H1 (cell line): Measurements from ENCODE around the gene ANKIB1. TPM values are rescaled to one million over a fixed set of nuclear protein-coding genes. Genes with fewer than 3 reads are reported as not detected.

Experiments used
- CTCF ChIA-PET: fragments of 300-600 bp; sonication (Branson Sonifier 250); formaldehyde crosslinking; loops from one replicate; lab custom pipeline; 2021; ENCODE audit not compliant: partially characterized antibody; lab: Charles Lee
- POLR2A ChIA-PET: fragments of 300-600 bp; sonication (Branson Sonifier 250); formaldehyde crosslinking; loops from one replicate; lab custom pipeline; 2021; ENCODE audit warnings: inconsistent platforms; ENCODE audit not compliant: partially characterized antibody; lab: Charles Lee
- DNase-seq, 2 experiments: peaks; one replicate each; pipeline versions ENCODE4 v3.0.0 to v3.0.0-alpha.2; 2010 to 2022; ENCODE audit warnings: low spot score in 2 of 2, low read depth in 1 of 2, mixed read lengths in 1 of 2
- FAIRE-seq: peaks from 2 replicates; lab custom pipeline; 2011; peaks lifted over from hg19 to GRCh38; lab: Jason Lieb, UNC
- H2AFZ ChIP-seq: 2 replicates; pipeline ENCODE4 v1.8.1; 2012; ENCODE audit warnings: low read length, inconsistent platforms
- H2AK5ac ChIP-seq: 2 replicates; pipeline ENCODE4 v1.6.1; 2013; ENCODE audit warnings: low read depth, low read length
- H2BK120ac ChIP-seq: replicated peaks from 2 replicates; pipeline ENCODE3; 2013; ENCODE audit warnings: low read depth, low read length, inconsistent platforms
- H2BK12ac ChIP-seq: 2 replicates; pipeline ENCODE4 v1.6.1; 2013; ENCODE audit warnings: low read depth, low read length
- H2BK15ac ChIP-seq: 2 replicates; pipeline ENCODE4 v1.6.1; 2013; ENCODE audit warnings: low read length
- H2BK20ac ChIP-seq: 2 replicates; pipeline ENCODE4 v1.6.1; 2013; ENCODE audit warnings: low read length
- H2BK5ac ChIP-seq: 2 replicates; pipeline ENCODE4 v1.6.1; 2013; ENCODE audit warnings: low read depth, low read length
- H3K14ac ChIP-seq: 2 replicates; pipeline ENCODE4 v1.6.1; 2013; ENCODE audit warnings: inconsistent platforms; ENCODE audit not compliant: insufficient read length
- H3K18ac ChIP-seq: 2 replicates; pipeline ENCODE4 v1.6.1; 2013; ENCODE audit warnings: low read length; ENCODE audit errors: extremely low read depth
- H3K23ac ChIP-seq: 2 replicates; pipeline ENCODE4 v1.6.1; 2013; ENCODE audit warnings: inconsistent platforms; ENCODE audit not compliant: insufficient read length
- H3K23me2 ChIP-seq: 2 replicates; pipeline ENCODE4 v1.6.1; 2013; ENCODE audit warnings: low read depth, low read length
- H3K27ac ChIP-seq: 2 replicates; pipeline ENCODE4 v1.6.1; 2011; ENCODE audit warnings: low read depth, low read length, inconsistent platforms
- H3K27me3 ChIP-seq, 4 experiments: replicated peaks in 1 of 4; 1 replicate in 1 of 4; 2 replicates in 3 of 4; pipeline versions ENCODE4 v1.6.1 to v1.8.1; 2011 to 2013; ENCODE audit warnings: low read length in 3 of 4, mild to moderate bottlenecking in 3 of 4, inconsistent platforms in 2 of 4, mixed read lengths in 2 of 4, moderate library complexity in 1 of 4; ENCODE audit not compliant: control insufficient read depth in 3 of 4, insufficient read depth in 3 of 4; ENCODE audit errors: extremely low read depth in 1 of 4
- H3K36me3 ChIP-seq, 4 experiments: 2 replicates each; pipeline versions ENCODE4 v1.6.1 to v1.8.1; 2011 to 2013; ENCODE audit warnings: mild to moderate bottlenecking in 4 of 4, low read length in 3 of 4, moderate library complexity in 2 of 4, control low read depth in 1 of 4, inconsistent platforms in 1 of 4; ENCODE audit not compliant: insufficient read depth in 4 of 4, control insufficient read depth in 2 of 4
- H3K4ac ChIP-seq: replicated peaks from 2 replicates; pipeline ENCODE3; 2013; ENCODE audit warnings: low read length, low read depth, mixed read lengths, inconsistent platforms; ENCODE audit not compliant: insufficient read length
- H3K4me1 ChIP-seq, 4 experiments: replicated peaks in 1 of 4; 1 replicate in 1 of 4; 2 replicates in 3 of 4; pipeline versions ENCODE4 v1.6.1 to v1.8.1; 2011 to 2013; ENCODE audit warnings: low read length in 3 of 4, inconsistent platforms in 2 of 4, mixed read lengths in 1 of 4; ENCODE audit not compliant: insufficient read depth in 4 of 4, control insufficient read depth in 3 of 4
- H3K4me2 ChIP-seq, 2 experiments: 2 replicates each; pipeline versions ENCODE4 v1.6.1 to v1.8.1; 2011 to 2013; ENCODE audit warnings: low read depth in 2 of 2, low read length in 2 of 2, control low read depth in 1 of 2, inconsistent platforms in 1 of 2, mild to moderate bottlenecking in 1 of 2; ENCODE audit not compliant: insufficient read depth in 1 of 2
- H3K4me3 ChIP-seq, 4 experiments: fragments of 200-600, 300-600 bp in 1 of 4; sonication (generic), shearing (Covaris generic), sonication (Bioruptor Twin) in 1 of 4; 2 replicates each; pipeline versions ENCODE4 v1.5.1 to v1.8.1; 2011 to 2016; ENCODE audit warnings: low read length in 4 of 4, low read depth in 3 of 4, control low read depth in 2 of 4, inconsistent platforms in 2 of 4, mild to moderate bottlenecking in 2 of 4, mixed read lengths in 1 of 4, moderate library complexity in 1 of 4; ENCODE audit not compliant: insufficient read depth in 2 of 4; ENCODE audit errors: extremely low read depth in 1 of 4
- H3K56ac ChIP-seq: replicated peaks from 2 replicates; pipeline ENCODE3; 2013; ENCODE audit warnings: low read depth, mild to moderate bottlenecking, mixed read lengths, low read length, inconsistent platforms; ENCODE audit not compliant: insufficient read length
- H3K79me1 ChIP-seq: 2 replicates; pipeline ENCODE4 v1.6.1; 2013; ENCODE audit warnings: low read depth, low read length, control low read depth
- H3K79me2 ChIP-seq, 2 experiments: 2 replicates each; pipeline versions ENCODE4 v1.6.1 to v1.8.1; 2012 to 2013; ENCODE audit warnings: low read length in 2 of 2, mild to moderate bottlenecking in 2 of 2, inconsistent platforms in 1 of 2; ENCODE audit not compliant: insufficient read depth in 2 of 2, control insufficient read depth in 1 of 2
- H3K9ac ChIP-seq, 4 experiments: replicated peaks in 1 of 4; 1 replicate in 1 of 4; 2 replicates in 3 of 4; pipeline versions ENCODE4 v1.6.1 to v1.8.1; 2011 to 2013; ENCODE audit warnings: low read depth in 3 of 4, low read length in 3 of 4, control low read depth in 2 of 4, mild to moderate bottlenecking in 2 of 4, moderate library complexity in 2 of 4, inconsistent platforms in 1 of 4; ENCODE audit errors: extremely low read depth in 1 of 4
- H3K9me3 ChIP-seq, 2 experiments: 2 replicates each; pipeline versions ENCODE4 v1.6.1 to v1.8.1; 2012 to 2013; ENCODE audit warnings: mild to moderate bottlenecking in 2 of 2, moderate library complexity in 2 of 2, control low read depth in 1 of 2, inconsistent platforms in 1 of 2, low read depth in 1 of 2, low read length in 1 of 2, mixed read lengths in 1 of 2; ENCODE audit not compliant: insufficient read depth in 2 of 2
- H4K20me1 ChIP-seq, 2 experiments: replicated peaks in 1 of 2; 2 replicates each; pipeline versions ENCODE3 to v1.8.1; 2011 to 2013; ENCODE audit warnings: inconsistent platforms in 2 of 2, low read length in 2 of 2, mild to moderate bottlenecking in 1 of 2; ENCODE audit not compliant: insufficient read depth in 2 of 2, control insufficient read depth in 1 of 2
- H4K5ac ChIP-seq: 2 replicates; pipeline ENCODE4 v1.6.1; 2013; ENCODE audit warnings: low read length, low read depth, mixed read lengths, inconsistent platforms; ENCODE audit not compliant: insufficient read length
- H4K8ac ChIP-seq: 2 replicates; pipeline ENCODE4 v1.8.0; 2013; ENCODE audit warnings: mild to moderate bottlenecking, moderate library complexity, low read length, inconsistent platforms; ENCODE audit not compliant: insufficient read depth; ENCODE audit errors: extremely low read depth
- H4K91ac ChIP-seq: replicated peaks from 2 replicates; pipeline ENCODE3; 2013; ENCODE audit warnings: low read length, mixed read lengths, inconsistent platforms; ENCODE audit not compliant: insufficient read length
- SAP30 ChIP-seq: fragments of 300-600 bp; sonication (generic); IDR thresholded peaks from 2 replicates; pipeline ENCODE4 v1.7.1; 2012; ENCODE audit warnings: low read length, moderate library complexity, mild to moderate bottlenecking, inconsistent platforms; ENCODE audit not compliant: insufficient read depth, insufficient replicate concordance
- WGBS, 2 experiments: shearing (Covaris generic) in 1 of 2; methylation state at CpG; one replicate each; pipeline versions ENCODE4 v1.1.6 to v1.1.7; 2013 to 2015; ENCODE audit warnings: low lambda C conversion rate in 2 of 2, mixed read lengths in 2 of 2, inconsistent platforms in 1 of 2, low coverage in 1 of 2, missing lambda C conversion rate in 1 of 2; ENCODE audit not compliant: insufficient replicate concordance in 2 of 2, insufficient coverage in 1 of 2, insufficient read length in 1 of 2; ENCODE audit errors: extremely low coverage in 1 of 2, missing lambda C conversion rate in 1 of 2; 5-methylcytosine and 5-hydroxymethylcytosine counted together
- polyA plus RNA-seq, 7 experiments: library from polyadenylated mRNA; depleted of rRNA in 3 of 7; stranded (reverse) in 5 of 7; unstranded in 2 of 7; fragments of >200 nt in 5 of 7; fragments of 200-250 nt in 2 of 7; gene quantifications; 1 replicate in 5 of 7; 2 replicates in 1 of 7; 4 replicates in 1 of 7; pipeline versions ENCODE4 v1.2.1 to v1.2.3, GENCODE V29; 2011 to 2013; ENCODE audit warnings: missing spikeins in 2 of 7, mixed read lengths in 2 of 7
- total RNA-seq: library from RNA; stranded (reverse); fragmentation: NEBNext Ultra II Directional; extraction: Animal tissue kit (Norgen Biotek cat#: 25700); gene quantifications from 2 replicates; pipeline ENCODE4 v1.2.1, GENCODE V29; 2021

ANKIB1 gene
- total and polyA plus RNA-seq, 2 of the 8 experiments (the other 6 are each of a cell fraction or from before 2014, with no cell fraction given), result 19.2 to 43.0 TPM

DNA sequence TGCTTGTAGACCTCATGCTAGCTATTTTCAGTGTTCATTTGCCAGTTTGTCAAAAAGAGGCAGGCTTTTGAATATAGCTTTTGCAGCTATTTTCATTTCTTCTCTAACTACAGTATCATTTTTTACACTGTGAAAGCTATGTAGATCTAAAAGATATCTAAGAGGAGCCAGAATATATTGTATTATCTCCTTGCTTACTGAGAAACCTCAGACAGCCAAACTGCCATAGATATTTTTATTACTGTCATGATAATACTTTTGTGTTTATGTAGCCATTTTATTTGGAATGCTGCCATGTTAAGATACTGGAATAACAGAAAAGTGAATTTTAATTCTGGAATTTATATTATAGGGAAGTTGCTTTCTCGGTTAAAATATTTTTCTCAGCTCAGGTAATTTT lies 37.2 kb downstream of the ANKIB1 start:
- peaks cover 4 to 11% (median 7%) of the 10 kb centered on the region in 4 experiments for H3K4me1 ChIP-seq
- no peak overlapping the region for H4K8ac ChIP-seq
- DNase-seq (no peak), FAIRE-seq (no peak)
- H3K56ac ChIP-seq, result no peak overlapping the region
- no peaks in the 10 kb centered on the region for H3K23me2 ChIP-seq
- no peak overlapping the region for H2BK5ac ChIP-seq
- H3K79me1 ChIP-seq, result peaks cover 5% of the 10 kb centered on the region; the same call in 1 of the 2 replicates
- H2AK5ac ChIP-seq, result no peak overlapping the region
- no peak overlapping the region for H3K9ac ChIP-seq
- WGBS, 2 experiments, result 100% methylated on average over 1 of the region's 1 CpG; no CpG with 5 or more reads in 1 of the 2 experiments
- H3K4me3 ChIP-seq, result no peak overlapping the region
- no peaks in the 10 kb centered on the region for H3K27me3 ChIP-seq
- peaks cover 0 to 8% of the 10 kb centered on the region in 2 experiments for H4K20me1 ChIP-seq
- H3K4me2 ChIP-seq, result no peak overlapping the region
- ChIA-PET CTCF (interaction anchor here (0.7 to 1.1 kb wide), 3 partner anchors 10 to 78 kb away, joined by 3 to 4 read pairs (median 4); no protein-coding TSS in a partner anchor), POLR2A (no interaction called here)
- H3K14ac ChIP-seq, result no peak overlapping the region
- no peak overlapping the region for H2BK120ac ChIP-seq
- H2BK12ac ChIP-seq, result no peak overlapping the region
- H3K36me3 ChIP-seq, result no peaks in the 10 kb centered on the region
- H2AFZ ChIP-seq, result no peak overlapping the region
- no peak overlapping the region for H2BK15ac ChIP-seq
- no peak overlapping the region for H4K91ac ChIP-seq
- no peak overlapping the region for H3K4ac ChIP-seq
- TF ChIP-seq SAP30, result no peak
- H2BK20ac ChIP-seq, result no peak overlapping the region
- peaks cover 0 to 72% of the 10 kb centered on the region in 2 experiments; a peak in 2 of 4 replicates for H3K79me2 ChIP-seq
- no peak overlapping the region for H4K5ac ChIP-seq
- H3K9me3 ChIP-seq, result no peaks in the 10 kb centered on the region
- H3K23ac ChIP-seq, result no peak overlapping the region
- H3K18ac ChIP-seq, result no peak overlapping the region
- H3K27ac ChIP-seq, result no peak overlapping the region
